Karpas-422 (cell line): ENCODE measurements around the gene OR5B3. TPM values are rescaled to one million over a fixed set of nuclear protein-coding genes. Genes with fewer than 3 reads are reported as not detected.

Source experiments
- DNase-seq: peaks from one replicate; pipeline ENCODE4 v3.0.0-alpha.2; 2015
- H2AFZ ChIP-seq: fragments of 200-600 bp; sonication (generic); 2 replicates; pipeline ENCODE4 v1.6.1; 2014; ENCODE audit warnings: antibody characterized with exemption, low read length, mixed read lengths
- H3K27ac ChIP-seq: fragments of 200-600 bp; sonication (generic); 2 replicates; pipeline ENCODE4 v1.5.1; 2014; ENCODE audit warnings: mild to moderate bottlenecking, low read length, moderate library complexity
- H3K27me3 ChIP-seq: fragments of 200-600 bp; sonication (generic); 2 replicates; pipeline ENCODE4 v1.6.1; 2014; ENCODE audit warnings: low read length, mixed read lengths
- H3K36me3 ChIP-seq: fragments of 200-600 bp; sonication (generic); 2 replicates; pipeline ENCODE4 v1.6.1; 2014; ENCODE audit warnings: low read length, mixed read lengths; ENCODE audit not compliant: insufficient read depth
- H3K4me1 ChIP-seq: fragments of 200-600 bp; sonication (generic); 2 replicates; pipeline ENCODE4 v1.6.1; 2014; ENCODE audit warnings: mild to moderate bottlenecking, low read length, mixed read lengths
- H3K4me2 ChIP-seq: fragments of 200-600 bp; sonication (generic); 2 replicates; pipeline ENCODE4 v1.6.1; 2014; ENCODE audit warnings: low read length, low read depth, mild to moderate bottlenecking; ENCODE audit not compliant: poor library complexity, severe bottlenecking
- H3K4me3 ChIP-seq: fragments of 200-600 bp; sonication (generic); 2 replicates; pipeline ENCODE4 v1.5.1; 2014; ENCODE audit warnings: mild to moderate bottlenecking, antibody characterized with exemption, low read length, mixed read lengths
- H3K79me2 ChIP-seq: fragments of 200-600 bp; sonication (generic); 2 replicates; pipeline ENCODE4 v1.6.1; 2014; ENCODE audit warnings: mild to moderate bottlenecking, low read length, mixed read lengths
- H3K9ac ChIP-seq: fragments of 200-600 bp; sonication (generic); 2 replicates; pipeline ENCODE4 v1.6.0; 2014; ENCODE audit warnings: low read length
- H3K9me2 ChIP-seq: fragments of 200-600 bp; sonication (generic), shearing (Covaris generic); replicated peaks from 2 replicates; pipeline ENCODE4 v1.6.0; 2014; ENCODE audit warnings: mild to moderate bottlenecking, low read length, moderate library complexity; ENCODE audit not compliant: insufficient read depth
- H3K9me3 ChIP-seq: fragments of 300-700, 200-600 bp; sonication (generic); 2 replicates; pipeline ENCODE4 v1.6.1; 2014; ENCODE audit warnings: low read length, mixed read lengths
- H4K20me1 ChIP-seq: fragments of 200-600 bp; sonication (generic); 2 replicates; pipeline ENCODE4 v1.6.1; 2014; ENCODE audit warnings: mild to moderate bottlenecking, antibody characterized with exemption, low read length, low read depth; ENCODE audit not compliant: insufficient read depth
- total RNA-seq: library from RNA; depleted of rRNA; stranded (reverse); fragments of >200 nt; shearing (Covaris generic); gene quantifications from 2 replicates; pipeline ENCODE4 v1.2.3, GENCODE V29; 2014; ENCODE audit warnings: low replicate concordance; rRNA removed

The OR5B3 gene
- total RNA-seq, 1 experiment from 2014 or later, result not detected

DNA sequence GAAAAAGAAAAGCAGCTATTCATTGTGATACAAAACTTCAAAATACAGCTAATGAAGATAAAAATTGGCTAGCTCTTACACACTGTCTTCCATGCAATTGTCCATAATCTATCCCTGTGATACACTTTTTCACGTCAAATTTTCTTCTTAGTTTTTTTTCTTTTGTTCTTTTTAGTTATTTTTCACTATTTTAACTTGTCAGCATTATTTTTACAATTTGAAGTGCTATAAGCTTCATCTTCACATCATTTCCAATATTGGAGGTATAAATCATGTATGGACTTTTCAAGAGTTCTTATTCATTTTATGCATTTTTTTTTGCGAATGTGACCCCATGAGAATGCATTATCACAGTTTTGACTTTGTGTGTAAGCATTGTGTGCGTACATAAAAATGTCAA lies 51.9 kb downstream of the OR5B3 start:
- Histone ChIP-seq H3K4me3 (no peak overlapping the region), H3K9me2 (no peaks in the 10 kb centered on the region), H3K36me3 (no peaks in the 10 kb centered on the region), H3K9me3 (no peaks in the 10 kb centered on the region), H3K4me2 (no peak overlapping the region), H2AFZ (no peak overlapping the region), H3K4me1 (no peaks in the 10 kb centered on the region), H3K27ac (no peak overlapping the region), H3K79me2 (no peaks in the 10 kb centered on the region), H3K27me3 (no peaks in the 10 kb centered on the region), H3K9ac (no peak overlapping the region), H4K20me1 (no peaks in the 10 kb centered on the region)
- DNase-seq, result no peak

Other genes with a start within 250 kb of the OR5B3 start
- gene OR9Q2, start 217.8 kb downstream of the OR5B3 start, total RNA-seq, result not detected in 2 replicates
- not detected in 2 replicates for gene OR1S2, start 202.7 kb downstream of the OR5B3 start, total RNA-seq
- not detected in 2 replicates for gene OR1S1, start 194.2 kb downstream of the OR5B3 start, total RNA-seq
- gene OR10Q1, start 178.0 kb downstream of the OR5B3 start, total RNA-seq, result not detected in 2 replicates
- gene OR10W1, start 138.6 kb downstream of the OR5B3 start, total RNA-seq, result not detected in 2 replicates
- gene OR5B17, start 47.8 kb downstream of the OR5B3 start, total RNA-seq, result not detected in 2 replicates
- not detected in 2 replicates for gene OR5B2, start 21.2 kb upstream of the OR5B3 start, total RNA-seq
- gene OR5B12, start 35.4 kb upstream of the OR5B3 start, total RNA-seq, result 0.26 TPM in 1 of 2 replicates, not detected in the other
- gene OR5B21, start 101.2 kb upstream of the OR5B3 start, total RNA-seq, result 1.9 and 9.3 TPM in 2 replicates
- gene LPXN, start 169.0 kb upstream of the OR5B3 start, total RNA-seq, result 127 and 179 TPM in 2 replicates
- 30.7 and 49.4 TPM in 2 replicates for gene ZFP91, start 172.2 kb upstream of the OR5B3 start, total RNA-seq
- gene CNTF, start 215.8 kb upstream of the OR5B3 start, total RNA-seq, result 0.76 and 4.1 TPM in 2 replicates